Measurements from ENCODE around the gene APBA1.

Gene APBA1

GRCh38 chr9:69465473-69465872, 206.7 kb downstream of the APBA1 start:
- TF ChIP-seq CTCF (conservative IDR thresholded peaks at IDR 0.05) (no peak), ZFX (IDR thresholded peaks at IDR 0.05) (no peak)
- H3K27ac ChIP-seq, result no peak overlapping the region

GRCh38 chr9:69463497-69464068, 208.6 kb downstream of the APBA1 start:
- H3K27ac ChIP-seq, result no peak overlapping the region
- TF ChIP-seq ZFX (IDR thresholded peaks at IDR 0.05), result no peak
- TF ChIP-seq CTCF (conservative IDR thresholded peaks at IDR 0.05), result no peak

- H3K27ac ChIP-seq, result no peak overlapping the region
- no peak for TF ChIP-seq ZFX (IDR thresholded peaks at IDR 0.05)
- no peak for TF ChIP-seq CTCF (conservative IDR thresholded peaks at IDR 0.05)
These were observed 209.8 kb downstream of the APBA1 start for GRCh38 chr9:69462394-69462793.

GRCh38 chr9:69461103-69461887, 210.9 kb downstream of the APBA1 start:
- TF ChIP-seq CTCF (conservative IDR thresholded peaks at IDR 0.05), result no peak
- TF ChIP-seq ZFX (IDR thresholded peaks at IDR 0.05), result no peak

GRCh38 chr9:69460012-69460411, 212.2 kb downstream of the APBA1 start:
- TF ChIP-seq CTCF (conservative IDR thresholded peaks at IDR 0.05) (no peak), ZFX (IDR thresholded peaks at IDR 0.05) (no peak)
- no peak overlapping the region for H3K27ac ChIP-seq

More at GRCh38 chr9:69461103-69461887, 210.9 kb downstream of the APBA1 start:
- no peak overlapping the region for H3K27ac ChIP-seq

GRCh38 chr9:69458176-69458575, 214.0 kb downstream of the APBA1 start:
- H3K27ac ChIP-seq, result no peak overlapping the region

More at GRCh38 chr9:69458176-69458575, 214.0 kb downstream of the APBA1 start:
- TF ChIP-seq CTCF (conservative IDR thresholded peaks at IDR 0.05) (no peak), ZFX (IDR thresholded peaks at IDR 0.05) (no peak)

All from C4-2B (cell line).